Mesenchymal stem cell (in vitro differentiated cells and primary cell): Measurements from ENCODE around the gene SLC51B.

Source experiments
- DNase-seq: peaks from one replicate; pipeline ENCODE4 v3.0.0-alpha.2; 2013
- H2AFZ ChIP-seq: one replicate; pipeline ENCODE4 v1.6.1; 2013; ENCODE audit warnings: low read depth, mild to moderate bottlenecking, control low read depth, inconsistent platforms, low read length, moderate library complexity
- H2AK5ac ChIP-seq: 2 replicates; pipeline ENCODE4 v1.6.1; 2013; ENCODE audit warnings: low read length, moderate library complexity, mild to moderate bottlenecking, inconsistent platforms; ENCODE audit not compliant: severe bottlenecking
- H2BK120ac ChIP-seq: one replicate; pipeline ENCODE4 v1.6.1; 2013; ENCODE audit warnings: low read depth, mild to moderate bottlenecking, inconsistent platforms, low read length, moderate library complexity
- H2BK12ac ChIP-seq, 2 experiments: one replicate each; pipeline ENCODE4 v1.6.1; 2013; ENCODE audit warnings: inconsistent platforms in 2 of 2, low read length in 2 of 2, mild to moderate bottlenecking in 2 of 2, moderate library complexity in 2 of 2, control low read depth in 1 of 2
- H2BK15ac ChIP-seq: one replicate; pipeline ENCODE4 v1.6.1; 2013; ENCODE audit warnings: mild to moderate bottlenecking, low read depth, inconsistent platforms; ENCODE audit not compliant: poor library complexity, severe bottlenecking
- H2BK5ac ChIP-seq: 2 replicates; pipeline ENCODE4 v1.6.1; 2013; ENCODE audit warnings: low read depth, mild to moderate bottlenecking, low read length, control low read depth, inconsistent platforms; ENCODE audit not compliant: poor library complexity, severe bottlenecking
- H3K14ac ChIP-seq, 2 experiments: one replicate each; pipeline ENCODE4 v1.6.1; 2013; ENCODE audit warnings: inconsistent platforms in 2 of 2, low read length in 2 of 2, control low read depth in 1 of 2, mild to moderate bottlenecking in 1 of 2, moderate library complexity in 1 of 2
- H3K18ac ChIP-seq, 2 experiments: one replicate each; pipeline ENCODE4 v1.6.1; 2013; ENCODE audit warnings: inconsistent platforms in 2 of 2, low read length in 2 of 2, control low read depth in 1 of 2, low read depth in 1 of 2, mild to moderate bottlenecking in 1 of 2
- H3K23ac ChIP-seq, 2 experiments: one replicate each; pipeline ENCODE4 v1.6.1; 2013; ENCODE audit warnings: inconsistent platforms in 2 of 2, low read length in 2 of 2, mild to moderate bottlenecking in 2 of 2, moderate library complexity in 2 of 2, control low read depth in 1 of 2
- H3K27ac ChIP-seq: 2 replicates; pipeline ENCODE4 v1.5.1; 2013; ENCODE audit warnings: mild to moderate bottlenecking, moderate library complexity, low read length, control low read depth, inconsistent platforms; ENCODE audit not compliant: poor library complexity, severe bottlenecking
- H3K27me3 ChIP-seq, 2 experiments: 2 replicates each; pipeline versions ENCODE4 v1.6.1 to v1.7.0; 2013; ENCODE audit warnings: low read length in 2 of 2, mild to moderate bottlenecking in 2 of 2, moderate library complexity in 2 of 2, control low read depth in 1 of 2, inconsistent platforms in 1 of 2; ENCODE audit not compliant: control insufficient read depth in 1 of 2, insufficient read depth in 1 of 2
- H3K36me3 ChIP-seq, 2 experiments: 2 replicates each; pipeline versions ENCODE4 v1.6.1 to v1.7.0; 2013; ENCODE audit warnings: low read length in 2 of 2, control low read depth in 1 of 2, inconsistent platforms in 1 of 2, low read depth in 1 of 2, mild to moderate bottlenecking in 1 of 2; ENCODE audit not compliant: insufficient read depth in 2 of 2, control insufficient read depth in 1 of 2
- H3K4ac ChIP-seq, 2 experiments: one replicate each; pipeline ENCODE4 v1.6.1; 2013; ENCODE audit warnings: inconsistent platforms in 2 of 2, low read length in 2 of 2, mild to moderate bottlenecking in 2 of 2, moderate library complexity in 2 of 2, control low read depth in 1 of 2, low read depth in 1 of 2
- H3K4me1 ChIP-seq: 2 replicates; pipeline ENCODE4 v1.6.1; 2013; ENCODE audit warnings: low read depth, low read length, control low read depth; ENCODE audit not compliant: control insufficient read depth, insufficient read depth
- H3K4me2 ChIP-seq: 2 replicates; pipeline ENCODE4 v1.6.1; 2013; ENCODE audit warnings: low read length, mild to moderate bottlenecking, inconsistent platforms; ENCODE audit not compliant: poor library complexity, severe bottlenecking
- H3K4me3 ChIP-seq, 2 experiments: 2 replicates each; pipeline versions ENCODE4 v1.5.1 to v1.7.0; 2013; ENCODE audit warnings: low read length in 2 of 2, mild to moderate bottlenecking in 2 of 2, control low read depth in 1 of 2, low read depth in 1 of 2; ENCODE audit not compliant: insufficient read depth in 1 of 2
- H3K79me1 ChIP-seq: replicated peaks from 2 replicates; pipeline ENCODE4 v1.6.1; 2013; ENCODE audit warnings: mild to moderate bottlenecking, control low read depth, low read length, inconsistent platforms; ENCODE audit not compliant: poor library complexity, severe bottlenecking
- H3K9ac ChIP-seq: 2 replicates; pipeline ENCODE4 v1.7.0; 2013; ENCODE audit warnings: mild to moderate bottlenecking, low read length, moderate library complexity
- H3K9me3 ChIP-seq: 2 replicates; pipeline ENCODE4 v1.7.0; 2013; ENCODE audit warnings: mild to moderate bottlenecking, low read length; ENCODE audit not compliant: control insufficient read depth
- H4K8ac ChIP-seq: one replicate; pipeline ENCODE4 v1.6.1; 2013; ENCODE audit warnings: inconsistent platforms, mild to moderate bottlenecking, low read length, moderate library complexity
- H4K91ac ChIP-seq: one replicate; pipeline ENCODE4 v1.6.1; 2013; ENCODE audit warnings: mild to moderate bottlenecking, low read length, inconsistent platforms
- WGBS: methylation state at CpG from one replicate; pipeline ENCODE4 v1.1.7; 2013; ENCODE audit warnings: mixed read lengths; 5-methylcytosine and 5-hydroxymethylcytosine counted together

The SLC51B gene

GRCh38 chr15:65085990-65086679 is 40.9 kb downstream of the SLC51B start:
- no peak overlapping the region for H3K23ac ChIP-seq
- no peak overlapping the region for H3K27ac ChIP-seq
- no peak overlapping the region for H3K4ac ChIP-seq
- H2AFZ ChIP-seq: no peak overlapping the region
- no peak overlapping the region for H3K4me2 ChIP-seq
- H4K8ac ChIP-seq: no peak overlapping the region
- peaks cover 0 to 4% of the 10 kb centered on the region in 2 experiments for H3K36me3 ChIP-seq
- H3K4me1 ChIP-seq: peaks cover 21% of the 10 kb centered on the region
- no peak overlapping the region for H2BK5ac ChIP-seq
- H2BK120ac ChIP-seq: no peak overlapping the region
- no peaks in the 10 kb centered on the region for H3K9me3 ChIP-seq
- no peak overlapping the region for H4K91ac ChIP-seq
- no peak overlapping the region for H2BK15ac ChIP-seq
- H3K79me1 ChIP-seq: no peaks in the 10 kb centered on the region
- H3K18ac ChIP-seq: no peak overlapping the region
- H3K9ac ChIP-seq: no peak overlapping the region
- DNase-seq: no peak
- no peak overlapping the region for H2BK12ac ChIP-seq
- no peak overlapping the region for H3K4me3 ChIP-seq
- H3K27me3 ChIP-seq: peaks cover 59 to 65% of the 10 kb centered on the region in 2 experiments
- no peak overlapping the region for H3K14ac ChIP-seq
- no peak overlapping the region for H2AK5ac ChIP-seq
- WGBS: 91% methylated on average over 6 of the region's 6 CpGs

- no peak overlapping the region for H3K4me2 ChIP-seq
- H3K18ac ChIP-seq: no peak overlapping the region
- H3K9me3 ChIP-seq: no peaks in the 10 kb centered on the region
- no peak overlapping the region for H2AK5ac ChIP-seq
- no peak overlapping the region for H2BK120ac ChIP-seq
- H2BK12ac ChIP-seq: no peak overlapping the region
- WGBS: 86% methylated on average over 6 of the region's 6 CpGs
- no peak overlapping the region for H2BK5ac ChIP-seq
- no peak for DNase-seq
- no peak overlapping the region for H3K4ac ChIP-seq
- H4K91ac ChIP-seq: no peak overlapping the region
- no peaks in the 10 kb centered on the region for H3K79me1 ChIP-seq
- H3K23ac ChIP-seq: no peak overlapping the region
- H2AFZ ChIP-seq: no peak overlapping the region
- H3K27me3 ChIP-seq: peaks cover 53 to 60% of the 10 kb centered on the region in 2 experiments
- H2BK15ac ChIP-seq: no peak overlapping the region
- H3K4me3 ChIP-seq: no peak overlapping the region
- peaks cover 21% of the 10 kb centered on the region for H3K4me1 ChIP-seq
- no peak overlapping the region for H3K14ac ChIP-seq
- no peak overlapping the region for H3K27ac ChIP-seq
- H3K36me3 ChIP-seq: peaks cover 0 to 4% of the 10 kb centered on the region in 2 experiments
- H4K8ac ChIP-seq: no peak overlapping the region
- no peak overlapping the region for H3K9ac ChIP-seq
Observed at GRCh38 chr15:65086680-65087111, 41.5 kb downstream of the SLC51B start.

- Histone ChIP-seq H3K36me3 (peaks cover 0 to 4% of the 10 kb centered on the region in 2 experiments), H4K91ac (no peak overlapping the region), H3K9ac (no peak overlapping the region), H2AK5ac (no peak overlapping the region), H3K4me1 (peaks cover 19% of the 10 kb centered on the region), H2BK5ac (no peak overlapping the region), H3K9me3 (no peaks in the 10 kb centered on the region), H2BK15ac (peak overlapping the region; percentile 74), H3K23ac (no peak overlapping the region), H2BK12ac (no peak overlapping the region), H2BK120ac (no peak overlapping the region), H4K8ac (no peak overlapping the region), H3K4me3 (no peak overlapping the region), H3K18ac (no peak overlapping the region), H3K79me1 (no peaks in the 10 kb centered on the region), H3K27ac (no peak overlapping the region), H3K4me2 (no peak overlapping the region), H2AFZ (no peak overlapping the region), H3K27me3 (peaks cover 46 to 52% of the 10 kb centered on the region in 2 experiments), H3K4ac (no peak overlapping the region), H3K14ac (no peak overlapping the region)
- DNase-seq: no peak
- WGBS: 82% methylated on average over 3 of the region's 3 CpGs
Observed at GRCh38 chr15:65087411-65087810, 42.2 kb downstream of the SLC51B start.

GRCh38 chr15:65087873-65088642 is 42.9 kb downstream of the SLC51B start:
- H4K8ac ChIP-seq: no peak overlapping the region
- H3K9me3 ChIP-seq: no peaks in the 10 kb centered on the region
- no peak overlapping the region for H3K27ac ChIP-seq
- no peak overlapping the region for H3K4me3 ChIP-seq
- peaks cover 0 to 6% of the 10 kb centered on the region in 2 experiments for H3K36me3 ChIP-seq
- no peak overlapping the region for H2BK15ac ChIP-seq
- H3K9ac ChIP-seq: no peak overlapping the region
- no peak overlapping the region for H3K4me2 ChIP-seq
- DNase-seq: no peak
- H3K79me1 ChIP-seq: no peaks in the 10 kb centered on the region
- H3K23ac ChIP-seq: no peak overlapping the region
- H3K4me1 ChIP-seq: peaks cover 17% of the 10 kb centered on the region
- H3K27me3 ChIP-seq: peaks cover 40 to 47% of the 10 kb centered on the region in 2 experiments
- H2BK5ac ChIP-seq: no peak overlapping the region
- WGBS: 94% methylated on average over 13 of the region's 13 CpGs
- no peak overlapping the region for H3K14ac ChIP-seq
- no peak overlapping the region for H2BK12ac ChIP-seq
- no peak overlapping the region for H2AK5ac ChIP-seq
- peak overlapping the region; percentile 35 for H4K91ac ChIP-seq
- H3K4ac ChIP-seq: no peak overlapping the region
- H2BK120ac ChIP-seq: no peak overlapping the region
- no peak overlapping the region for H3K18ac ChIP-seq
- no peak overlapping the region for H2AFZ ChIP-seq
